Esophagus squamous epithelium (tissue), 4 donors: ENCODE measurements around the gene IFT88.

ENCODE experiments used
- POLR2A ChIP-seq, 4 donors: fragments of 450-650 bp; IDR thresholded peaks; one replicate each; pipeline ENCODE4 v1.6.1; 2017; ENCODE audit warnings: antibody characterized with exemption in 4 of 4, mild to moderate bottlenecking in 4 of 4, moderate library complexity in 3 of 4
- TF ChIP-seq, protein P1 (sequence below), 6 experiments: fragments of 450-650 bp in 4 of 6; fragments of 200-600 bp in 2 of 6; sonication (generic) in 2 of 6; IDR thresholded peaks; one replicate each; pipeline ENCODE4 v1.5.1; 2016 to 2019; ENCODE audit warnings: antibody characterized with exemption in 6 of 6, mild to moderate bottlenecking in 4 of 6, moderate library complexity in 4 of 6

DNA sequence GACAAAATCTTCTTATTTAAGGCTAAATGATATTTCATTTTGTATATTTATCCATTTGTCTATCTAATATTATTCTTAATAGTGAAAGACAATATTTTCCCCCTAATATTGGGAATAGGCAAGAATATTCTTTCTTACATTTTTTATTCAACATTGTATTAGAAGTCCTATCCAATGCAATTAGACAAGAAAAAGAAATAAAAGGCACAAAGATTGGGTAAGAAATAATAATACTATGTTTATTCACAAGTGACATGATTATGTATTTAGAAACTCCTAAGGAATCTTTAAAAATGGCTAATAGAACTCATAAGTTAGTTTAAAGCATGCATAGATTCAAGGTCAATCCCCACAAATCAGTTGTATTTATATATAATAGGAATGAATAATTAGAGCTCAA lies 30.0 kb upstream of the IFT88 start:
- TF ChIP-seq, protein P1, sequence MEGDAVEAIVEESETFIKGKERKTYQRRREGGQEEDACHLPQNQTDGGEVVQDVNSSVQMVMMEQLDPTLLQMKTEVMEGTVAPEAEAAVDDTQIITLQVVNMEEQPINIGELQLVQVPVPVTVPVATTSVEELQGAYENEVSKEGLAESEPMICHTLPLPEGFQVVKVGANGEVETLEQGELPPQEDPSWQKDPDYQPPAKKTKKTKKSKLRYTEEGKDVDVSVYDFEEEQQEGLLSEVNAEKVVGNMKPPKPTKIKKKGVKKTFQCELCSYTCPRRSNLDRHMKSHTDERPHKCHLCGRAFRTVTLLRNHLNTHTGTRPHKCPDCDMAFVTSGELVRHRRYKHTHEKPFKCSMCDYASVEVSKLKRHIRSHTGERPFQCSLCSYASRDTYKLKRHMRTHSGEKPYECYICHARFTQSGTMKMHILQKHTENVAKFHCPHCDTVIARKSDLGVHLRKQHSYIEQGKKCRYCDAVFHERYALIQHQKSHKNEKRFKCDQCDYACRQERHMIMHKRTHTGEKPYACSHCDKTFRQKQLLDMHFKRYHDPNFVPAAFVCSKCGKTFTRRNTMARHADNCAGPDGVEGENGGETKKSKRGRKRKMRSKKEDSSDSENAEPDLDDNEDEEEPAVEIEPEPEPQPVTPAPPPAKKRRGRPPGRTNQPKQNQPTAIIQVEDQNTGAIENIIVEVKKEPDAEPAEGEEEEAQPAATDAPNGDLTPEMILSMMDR (IDR thresholded peaks at IDR 0.05) = no peak
- TF ChIP-seq POLR2A (IDR thresholded peaks at IDR 0.05) = no peak
